ENCODE measurements around the gene RASAL3.

The RASAL3 gene

GRCh38 chr19:15498910-15499309 is 34.6 kb upstream of the RASAL3 start:
- no peak for TF ChIP-seq CTCF (conservative IDR thresholded peaks at IDR 0.05; ENCODE audit: low read depth, low read length)
- peaks cover 25% of the 10 kb centered on the region; the same call in 1 of the 2 replicates for H3K27me3 ChIP-seq (ENCODE audit: insufficient read depth, low read depth)

GRCh38 chr19:15498156-15498858 is 34.0 kb upstream of the RASAL3 start:
- Histone ChIP-seq H3K9ac (no peak overlapping the region), H3K79me2 (ENCODE audit: insufficient read depth, low read depth) (no peaks in the 10 kb centered on the region), H3K4me2 (no peak overlapping the region), H3K4me1 (ENCODE audit: low read depth, poor library complexity, severe bottlenecking) (no peaks in the 10 kb centered on the region), H3K4me3 (IDR thresholded peaks at IDR 0.05; ENCODE audit: insufficient read depth, low read depth, low read length) (no peak overlapping the region), H4K20me1 (ENCODE audit: insufficient read depth) (no peaks in the 10 kb centered on the region), H3K36me3 (ENCODE audit: insufficient read depth) (no peaks in the 10 kb centered on the region), H2AFZ (ENCODE audit: low read depth) (no peak overlapping the region), H3K27ac (no peak overlapping the region), H3K27me3 (ENCODE audit: insufficient read depth, low read depth) (peaks cover 25% of the 10 kb centered on the region; the same call in 1 of the 2 replicates)
- no peak for TF ChIP-seq CTCF (conservative IDR thresholded peaks at IDR 0.05; ENCODE audit: low read depth, low read length)

More at GRCh38 chr19:15498910-15499309, 34.6 kb upstream of the RASAL3 start:
- no peaks in the 10 kb centered on the region for H3K4me1 ChIP-seq (ENCODE audit: low read depth, poor library complexity, severe bottlenecking)
- H3K9ac ChIP-seq, result no peak overlapping the region
- no peak overlapping the region for H3K27ac ChIP-seq
- H4K20me1 ChIP-seq (ENCODE audit: insufficient read depth), result no peaks in the 10 kb centered on the region
- no peak overlapping the region for H3K4me2 ChIP-seq
- H3K36me3 ChIP-seq (ENCODE audit: insufficient read depth), result no peaks in the 10 kb centered on the region
- no peak overlapping the region for H3K4me3 ChIP-seq (IDR thresholded peaks at IDR 0.05; ENCODE audit: insufficient read depth, low read depth, low read length)
- no peak overlapping the region for H2AFZ ChIP-seq (ENCODE audit: low read depth)
- no peaks in the 10 kb centered on the region for H3K79me2 ChIP-seq (ENCODE audit: insufficient read depth, low read depth)

GRCh38 chr19:15495151-15495550 is 30.8 kb upstream of the RASAL3 start:
- H3K9ac ChIP-seq, result no peak overlapping the region
- H3K27ac ChIP-seq, result no peak overlapping the region

GRCh38 chr19:15488489-15489226 is 24.3 kb upstream of the RASAL3 start:
- Histone ChIP-seq H3K36me3 (ENCODE audit: insufficient read depth) (no peaks in the 10 kb centered on the region), H3K27ac (no peak overlapping the region), H3K4me2 (no peak overlapping the region), H3K4me1 (ENCODE audit: low read depth, poor library complexity, severe bottlenecking) (no peaks in the 10 kb centered on the region), H4K20me1 (ENCODE audit: insufficient read depth) (no peaks in the 10 kb centered on the region), H3K27me3 (ENCODE audit: insufficient read depth, low read depth) (no peaks in the 10 kb centered on the region), H2AFZ (ENCODE audit: low read depth) (no peak overlapping the region), H3K4me3 (IDR thresholded peaks at IDR 0.05; ENCODE audit: insufficient read depth, low read depth, low read length) (no peak overlapping the region), H3K9ac (no peak overlapping the region), H3K79me2 (ENCODE audit: insufficient read depth, low read depth) (no peaks in the 10 kb centered on the region)
- no peak for TF ChIP-seq CTCF (conservative IDR thresholded peaks at IDR 0.05; ENCODE audit: low read depth, low read length)

More at GRCh38 chr19:15495151-15495550, 30.8 kb upstream of the RASAL3 start:
- Histone ChIP-seq H2AFZ (ENCODE audit: low read depth) (no peak overlapping the region), H3K79me2 (ENCODE audit: insufficient read depth, low read depth) (no peaks in the 10 kb centered on the region), H3K36me3 (ENCODE audit: insufficient read depth) (no peaks in the 10 kb centered on the region), H3K4me3 (IDR thresholded peaks at IDR 0.05; ENCODE audit: insufficient read depth, low read depth, low read length) (no peak overlapping the region), H3K4me1 (ENCODE audit: low read depth, poor library complexity, severe bottlenecking) (no peaks in the 10 kb centered on the region), H3K27me3 (ENCODE audit: insufficient read depth, low read depth) (peaks cover 9% of the 10 kb centered on the region; the same call in 1 of the 2 replicates), H4K20me1 (ENCODE audit: insufficient read depth) (no peaks in the 10 kb centered on the region), H3K4me2 (no peak overlapping the region)
- no peak for TF ChIP-seq CTCF (conservative IDR thresholded peaks at IDR 0.05; ENCODE audit: low read depth, low read length)
